HG03039 (cell line): Measurements from ENCODE around the gene CNTFR.

Experiments
- ATAC-seq: cut with Tn5 transposase; IDR thresholded peaks from one replicate; pipeline ENCODE4 v1.9.1; 2021; ENCODE audit warnings: mild to moderate bottlenecking, moderate library complexity; ENCODE audit not compliant: unreplicated experiment

The CNTFR gene

DNA sequence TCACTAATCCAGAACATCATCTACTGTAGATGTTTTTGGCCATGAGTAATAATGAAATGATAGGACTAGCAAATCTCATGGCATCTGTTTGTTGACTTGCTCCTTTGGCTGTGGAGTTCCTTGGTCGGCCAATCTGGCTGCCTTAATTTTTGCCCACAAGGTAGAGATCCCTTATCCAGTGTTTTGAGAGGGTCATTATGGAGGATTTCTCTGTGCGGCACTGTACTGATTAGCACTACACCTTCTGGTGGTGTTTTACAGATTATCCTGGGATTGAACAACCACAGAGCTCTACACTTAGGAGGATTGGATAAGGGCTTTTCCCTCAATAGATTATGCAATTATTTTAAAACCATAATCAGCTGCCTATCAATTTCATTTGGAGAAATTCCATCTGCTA lies 63.5 kb downstream of the CNTFR start:
- ATAC-seq, result no peak

- ATAC-seq, result no peak
These were observed 65.2 kb downstream of the CNTFR start for GRCh38 chr9:34524349-34524748.

- ATAC-seq, result peak; percentile 80
These were observed 66.3 kb downstream of the CNTFR start, which contains the start of gene ENHO for GRCh38 chr9:34522971-34523797. Gene ENHO (minus strand): TSS chr9:34522990. CDS start chr9:34521695, 1,295 bp downstream.

GRCh38 chr9:34522091-34522887 lies 67.2 kb downstream of the CNTFR start:
- ATAC-seq, result no peak

GRCh38 chr9:34521406-34522045 lies 68.0 kb downstream of the CNTFR start:
- no peak for ATAC-seq

GRCh38 chr9:34520505-34521385 lies 68.8 kb downstream of the CNTFR start:
- ATAC-seq, result no peak

DNA sequence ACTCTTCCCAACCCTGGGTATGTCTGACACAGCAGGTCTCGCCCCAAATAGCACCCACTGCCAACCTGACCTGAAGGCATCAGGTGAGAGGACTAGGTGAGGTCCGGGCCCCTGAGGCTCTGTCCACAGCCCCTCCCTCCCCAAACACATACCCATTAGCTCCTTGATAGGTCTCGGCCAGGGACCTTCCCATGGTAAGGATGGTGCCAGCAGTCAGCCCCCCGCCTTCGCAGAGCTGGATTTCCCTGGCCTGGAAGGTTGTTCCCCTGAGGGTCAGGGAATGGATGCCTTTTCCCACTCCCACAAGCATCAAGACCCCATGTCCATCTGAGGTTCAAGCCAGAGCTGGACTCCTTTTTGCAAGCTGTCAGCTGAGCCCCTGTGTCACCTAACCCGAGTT lies 69.4 kb downstream of the CNTFR start:
- ATAC-seq, result no peak

- no peak for ATAC-seq
These were observed 70.1 kb downstream of the CNTFR start for GRCh38 chr9:34519321-34520020.

GRCh38 chr9:34518896-34519295 lies 70.6 kb downstream of the CNTFR start:
- ATAC-seq, result no peak

GRCh38 chr9:34518110-34518616 lies 71.4 kb downstream of the CNTFR start:
- ATAC-seq, result no peak

DNA sequence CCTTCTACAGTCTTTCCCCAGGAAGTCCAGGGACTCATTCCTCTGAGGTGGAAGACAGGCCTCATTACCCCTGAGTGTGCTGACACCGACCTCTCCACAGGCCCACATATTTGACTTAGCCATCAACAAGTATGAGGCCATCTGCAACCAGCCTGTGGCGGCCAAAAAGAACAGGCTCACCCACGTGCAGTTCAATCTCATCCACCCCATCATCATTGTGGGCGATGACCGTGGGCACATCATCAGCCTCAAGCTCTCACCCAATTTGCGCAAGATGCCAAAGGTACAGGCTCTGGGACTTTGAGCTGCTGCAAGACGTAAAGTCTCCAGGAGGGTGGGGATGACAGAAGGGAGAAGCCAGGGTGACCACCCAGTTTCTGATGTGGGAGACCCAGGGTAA lies 72.3 kb downstream of the CNTFR start:
- no peak for ATAC-seq

DNA sequence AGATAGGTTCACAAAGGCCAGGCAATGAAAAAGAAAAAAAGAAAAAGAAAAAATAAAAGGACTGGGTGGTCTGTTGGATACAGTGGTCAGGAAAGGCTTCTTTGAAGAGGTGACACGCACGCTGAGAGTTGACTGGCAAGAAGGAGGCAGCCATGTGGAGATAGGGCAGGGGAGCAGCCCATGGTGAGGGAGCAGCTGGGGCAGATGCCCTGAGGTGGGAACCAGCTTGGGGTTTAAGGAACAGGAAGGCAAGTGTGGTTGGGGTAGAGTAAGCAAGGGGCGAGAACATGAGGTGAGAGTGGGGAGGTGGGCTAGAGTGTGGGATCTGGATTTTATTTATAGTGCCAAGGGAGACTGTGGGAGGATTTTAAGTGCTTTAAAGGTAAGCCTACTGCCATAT lies 73.6 kb downstream of the CNTFR start:
- no peak for ATAC-seq

GRCh38 chr9:34514816-34515215 lies 74.7 kb downstream of the CNTFR start:
- no peak for ATAC-seq

DNA sequence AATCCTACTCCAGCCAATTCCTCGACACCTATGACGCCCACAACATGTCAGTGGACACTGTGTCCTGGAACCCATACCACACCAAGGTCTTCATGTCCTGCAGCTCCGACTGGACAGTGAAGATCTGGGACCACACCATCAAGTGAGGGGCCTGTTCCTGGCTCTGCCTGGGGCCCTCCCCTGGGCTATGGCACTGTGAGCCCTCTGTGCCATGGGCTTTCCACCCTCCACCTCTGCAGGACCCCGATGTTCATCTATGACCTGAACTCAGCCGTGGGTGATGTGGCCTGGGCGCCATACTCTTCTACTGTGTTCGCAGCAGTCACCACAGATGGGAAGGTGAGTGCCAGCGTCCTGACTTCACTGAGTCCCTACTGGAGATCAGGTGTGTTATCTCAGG lies 75.1 kb downstream of the CNTFR start:
- no peak for ATAC-seq

- ATAC-seq, result no peak
These were observed 75.8 kb downstream of the CNTFR start for GRCh38 chr9:34513567-34514214.

GRCh38 chr9:34512131-34513078 lies 77.1 kb downstream of the CNTFR start:
- ATAC-seq, result no peak

- no peak for ATAC-seq
These were observed 78.7 kb downstream of the CNTFR start for GRCh38 chr9:34510497-34511468.
